ENCODE results near the gene ANXA7. TPM values are rescaled to one million over a fixed set of nuclear protein-coding genes. Genes with fewer than 3 reads are reported as not detected.
"Not testable (repeated sequence)": the region's sequence is repeated elsewhere in the genome, so short reads cannot be mapped to it uniquely, and the experiment has no call there.

The ANXA7 gene
- total and polyA plus RNA-seq, 9 donors: 56.3 to 131 (median 115) TPM

- Histone ChIP-seq H3K4me3 (no peak overlapping the region), H3K27ac (no peak overlapping the region), H3K9me3 (no peaks in the 10 kb centered on the region), H3K36me3 (no peaks in the 10 kb centered on the region), H3K4me1 (ENCODE audit: insufficient read depth) (no peaks in the 10 kb centered on the region), H3K27me3 (no peaks in the 10 kb centered on the region)
- DNase-seq: no peak
- TF ChIP-seq POLR2A (IDR thresholded peaks at IDR 0.05): no peak
- WGBS, 3 donors: 96 to 98% (median 98%) methylated on average over 1 of the region's 1 CpG
- intact Hi-C loops (cut with DNase I): no loop called here
Measured at GRCh38 chr10:73333202-73333601, 80.7 kb downstream of the ANXA7 start.

DNA sequence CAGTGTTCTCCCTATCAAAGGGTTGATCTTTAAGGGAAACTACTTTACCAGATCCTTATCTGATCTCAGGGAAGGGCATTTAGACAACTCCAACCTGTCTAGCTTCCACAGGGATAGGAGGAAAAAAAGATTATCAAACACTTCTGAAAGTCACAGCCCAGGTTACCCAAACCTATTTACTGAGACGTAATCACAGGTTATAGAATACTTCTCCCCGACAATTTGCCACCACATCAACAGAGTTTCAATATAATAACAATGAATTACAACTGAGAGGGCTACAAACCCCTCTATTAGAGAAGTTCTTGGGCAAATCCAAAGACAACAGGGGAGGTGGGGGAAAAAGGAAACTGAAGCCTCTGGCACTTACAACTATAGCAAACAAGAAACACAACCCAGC, 81.5 kb downstream of the ANXA7 start:
- 81 to 91% (median 88%) methylated on average over 2 of the region's 2 CpGs for WGBS, 3 donors
- no peaks in the 10 kb centered on the region for H3K36me3 ChIP-seq
- no peaks in the 10 kb centered on the region for H3K4me1 ChIP-seq (ENCODE audit: insufficient read depth)
- DNase-seq: no peak
- H3K9me3 ChIP-seq: no peaks in the 10 kb centered on the region
- TF ChIP-seq EP300 (IDR thresholded peaks at IDR 0.05) (no peak), POLR2A (IDR thresholded peaks at IDR 0.05) (no peak)
- TF ChIP-seq, protein P1, sequence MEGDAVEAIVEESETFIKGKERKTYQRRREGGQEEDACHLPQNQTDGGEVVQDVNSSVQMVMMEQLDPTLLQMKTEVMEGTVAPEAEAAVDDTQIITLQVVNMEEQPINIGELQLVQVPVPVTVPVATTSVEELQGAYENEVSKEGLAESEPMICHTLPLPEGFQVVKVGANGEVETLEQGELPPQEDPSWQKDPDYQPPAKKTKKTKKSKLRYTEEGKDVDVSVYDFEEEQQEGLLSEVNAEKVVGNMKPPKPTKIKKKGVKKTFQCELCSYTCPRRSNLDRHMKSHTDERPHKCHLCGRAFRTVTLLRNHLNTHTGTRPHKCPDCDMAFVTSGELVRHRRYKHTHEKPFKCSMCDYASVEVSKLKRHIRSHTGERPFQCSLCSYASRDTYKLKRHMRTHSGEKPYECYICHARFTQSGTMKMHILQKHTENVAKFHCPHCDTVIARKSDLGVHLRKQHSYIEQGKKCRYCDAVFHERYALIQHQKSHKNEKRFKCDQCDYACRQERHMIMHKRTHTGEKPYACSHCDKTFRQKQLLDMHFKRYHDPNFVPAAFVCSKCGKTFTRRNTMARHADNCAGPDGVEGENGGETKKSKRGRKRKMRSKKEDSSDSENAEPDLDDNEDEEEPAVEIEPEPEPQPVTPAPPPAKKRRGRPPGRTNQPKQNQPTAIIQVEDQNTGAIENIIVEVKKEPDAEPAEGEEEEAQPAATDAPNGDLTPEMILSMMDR (IDR thresholded peaks at IDR 0.05): no peak
- H3K4me3 ChIP-seq: no peak overlapping the region
- H3K27ac ChIP-seq: no peak overlapping the region
- intact Hi-C loops (cut with DNase I): no loop called here
- no peaks in the 10 kb centered on the region for H3K27me3 ChIP-seq

DNA sequence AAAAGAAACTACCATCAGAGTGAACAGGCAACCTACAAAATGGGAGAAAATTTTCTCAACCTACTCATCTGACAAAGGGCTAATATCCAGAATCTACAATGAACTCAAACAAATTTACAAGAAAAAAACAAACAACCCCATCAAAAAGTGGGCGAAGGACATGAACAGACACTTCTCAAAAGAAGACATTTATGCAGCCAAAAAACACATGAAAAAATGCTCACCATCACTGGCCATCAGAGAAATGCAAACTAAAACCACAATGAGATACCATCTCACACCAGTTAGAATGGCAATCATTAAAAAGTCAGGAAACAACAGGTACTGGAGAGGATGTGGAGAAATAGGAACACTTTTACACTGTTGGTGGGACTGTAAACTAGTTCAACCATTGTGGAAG, 85.3 kb downstream of the ANXA7 start:
- intact Hi-C loops (cut with DNase I); DNase-seq; H3K4me3 ChIP-seq; H3K9me3 ChIP-seq; H3K27me3 ChIP-seq; H3K36me3 ChIP-seq; H3K4me1 ChIP-seq (ENCODE audit: insufficient read depth); H3K27ac ChIP-seq: not testable (repeated sequence)
- WGBS, 3 donors: 100% methylated on average over 1 of the region's 1 CpG; no CpG with 5 or more reads in 2 of the 3 donors

DNA sequence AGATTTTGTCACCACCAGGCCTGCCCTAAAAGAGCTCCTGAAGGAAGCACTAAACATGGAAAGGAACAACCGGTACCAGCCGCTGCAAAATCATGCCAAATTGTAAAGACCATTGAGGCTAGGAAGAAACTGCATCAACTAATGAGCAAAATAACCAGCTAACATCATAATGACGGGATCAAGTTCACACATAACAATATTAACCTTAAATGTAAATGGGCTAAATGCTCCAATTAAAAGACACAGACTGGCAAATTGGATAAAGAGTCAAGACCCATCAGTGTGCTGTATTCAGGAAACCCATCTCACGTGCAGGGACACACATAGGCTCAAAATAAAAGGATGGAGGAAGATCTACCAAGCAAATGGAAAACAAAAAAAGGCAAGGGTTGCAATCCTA, 88.6 kb downstream of the ANXA7 start:
- H3K9me3 ChIP-seq; H3K36me3 ChIP-seq; H3K4me1 ChIP-seq (ENCODE audit: insufficient read depth); H3K27ac ChIP-seq; H3K4me3 ChIP-seq; intact Hi-C loops (cut with DNase I); DNase-seq; H3K27me3 ChIP-seq: not testable (repeated sequence)
- 74 to 89% (median 86%) methylated on average over 2 to 4 of the region's 4 CpGs for WGBS, 3 donors

Small RNAs within 50 kb of the gene (small RNA-seq; reads per million reads assigned to genes)
- not detected for gene RF00019

Other genes with a start within 250 kb of the ANXA7 start
- gene ECD, start 246.1 kb downstream of the ANXA7 start, total RNA-seq: 10 to 100 TPM; 21.6 to 26.9 (median 22.8) TPM
- 10 to 100 TPM; 14.7 to 28.2 TPM for gene ECD, start 246.1 kb downstream of the ANXA7 start, polyA plus RNA-seq
- 10 to 100 TPM; 11.7 to 27.8 (median 23.2) TPM for gene FAM149B1, start 245.9 kb downstream of the ANXA7 start, total RNA-seq
- 10 to 100 TPM; 14.4 to 34.8 TPM for gene FAM149B1, start 245.9 kb downstream of the ANXA7 start, polyA plus RNA-seq
- 10 to 100 TPM; 14.5 to 24.3 (median 16.4) TPM for gene DNAJC9, start 166.8 kb downstream of the ANXA7 start, total RNA-seq
- 10 to 100 TPM; 13.3 to 16.7 TPM for gene DNAJC9, start 166.8 kb downstream of the ANXA7 start, polyA plus RNA-seq
- 100 to 1,000 TPM in 1 of 7 donors, 10 to 100 TPM in 6; 26.3 to 101 (median 59.4) TPM for gene MRPS16, start 161.4 kb downstream of the ANXA7 start, total RNA-seq
- 10 to 100 TPM; 35.0 to 49.8 TPM for gene MRPS16, start 161.4 kb downstream of the ANXA7 start, polyA plus RNA-seq
- 10 to 100 TPM in 1 of 7 donors, 1 to 10 TPM in 6; 1.8 to 36.9 (median 3.9) TPM for gene CFAP70, start 55.2 kb downstream of the ANXA7 start, total RNA-seq
- gene CFAP70, start 55.2 kb downstream of the ANXA7 start, polyA plus RNA-seq: 1 to 10 TPM; 1.8 to 3.8 TPM
- 1 to 10 TPM; 1.1 to 3.5 (median 2.2) TPM for gene MSS51, start 19.5 kb upstream of the ANXA7 start, total RNA-seq
- 1 to 10 TPM; 1.3 to 1.5 TPM for gene MSS51, start 19.5 kb upstream of the ANXA7 start, polyA plus RNA-seq
- gene PPP3CB, start 82.0 kb upstream of the ANXA7 start, total RNA-seq: 10 to 100 TPM; 36.8 to 59.9 (median 55.0) TPM
- 10 to 100 TPM; 31.2 to 78.2 TPM for gene PPP3CB, start 82.0 kb upstream of the ANXA7 start, polyA plus RNA-seq
- gene USP54, start 177.3 kb upstream of the ANXA7 start, total RNA-seq: 10 to 100 TPM; 29.0 to 72.7 (median 33.1) TPM
- 10 to 100 TPM in 1 of 2 donors, 1 to 10 TPM in 1; 8.0 to 27.8 TPM for gene USP54, start 177.3 kb upstream of the ANXA7 start, polyA plus RNA-seq
- 1 to 10 TPM in 3 of 7 donors, under 1 TPM in 3, not detected in 1; 0.25 to 1.8 (median 0.77) TPM for gene MYOZ1, start 227.4 kb upstream of the ANXA7 start, total RNA-seq
- 1 to 10 TPM; 1.3 to 6.1 TPM for gene MYOZ1, start 227.4 kb upstream of the ANXA7 start, polyA plus RNA-seq
- gene SYNPO2L, start 242.0 kb upstream of the ANXA7 start, total RNA-seq: under 1 TPM in 3 of 7 donors, not detected in 4; 0.12 to 0.61 (median 0.15) TPM
- under 1 TPM; 0.07 to 0.35 TPM for gene SYNPO2L, start 242.0 kb upstream of the ANXA7 start, polyA plus RNA-seq

Measured in ovary (tissue), 9 donors.